BJ (cell line): Measurements from ENCODE around the gene CCR3. TPM values are rescaled to one million over a fixed set of nuclear protein-coding genes. Genes with fewer than 3 reads are reported as not detected.

Experiments
- CTCF ChIA-PET: fragments of 350-600 bp; formaldehyde crosslinking; extraction: SDS; loops from one replicate; lab custom pipeline; 2021; ENCODE audit warnings: antibody characterized with exemption, inconsistent platforms; lab: Yijun Ruan, JAX
- POLR2A ChIA-PET: fragments of 300-600 bp; sonication (Branson Sonifier 250); formaldehyde crosslinking; extraction: SDS; loops from one replicate; lab custom pipeline; 2021; ENCODE audit warnings: antibody characterized with exemption; lab: Charles Lee
- DNase-seq: peaks from one replicate; pipeline ENCODE4 v3.0.0-alpha.2; 2011; ENCODE audit warnings: low read depth
- H3K27me3 ChIP-seq: 2 replicates; pipeline ENCODE4 v1.6.0; 2011; ENCODE audit warnings: low read length; ENCODE audit not compliant: control insufficient read depth, insufficient read depth
- H3K36me3 ChIP-seq: 2 replicates; pipeline ENCODE4 v1.5.1; 2011; ENCODE audit warnings: low read length; ENCODE audit not compliant: control insufficient read depth, insufficient read depth
- H3K4me3 ChIP-seq: 2 replicates; pipeline ENCODE4 v1.5.1; 2011; ENCODE audit warnings: low read depth, mild to moderate bottlenecking, control low read depth, low read length
- CTCF ChIP-seq: IDR thresholded peaks from 2 replicates; pipeline ENCODE4 v1.5.1; 2011; ENCODE audit warnings: low read depth, mild to moderate bottlenecking, control low read depth, inconsistent platforms, low read length, moderate library complexity; ENCODE audit not compliant: insufficient read depth
- polyA plus RNA-seq: library from polyadenylated mRNA; depleted of rRNA; stranded (reverse); fragments of >200 nt; gene quantifications from 2 replicates; pipeline ENCODE4 v1.2.3, GENCODE V29; 2011

Gene CCR3
- polyA plus RNA-seq, 1 experiment = not detected

GRCh38 chr3:46280105-46280797 is 38.0 kb downstream of the CCR3 start:
- CTCF ChIA-PET = interaction anchor here (1.1 kb wide), 1 partner anchor 98 kb away, joined by 3 read pairs; no protein-coding TSS in a partner anchor
- no peaks in the 10 kb centered on the region for H3K27me3 ChIP-seq

GRCh38 chr3:46281551-46281950 is 39.3 kb downstream of the CCR3 start:
- no peaks in the 10 kb centered on the region for H3K27me3 ChIP-seq
- CTCF ChIA-PET = no interaction called here
- POLR2A ChIA-PET = no interaction called here
- H3K4me3 ChIP-seq = no peak overlapping the region
- DNase-seq = no peak
- no peak for TF ChIP-seq CTCF
- no peaks in the 10 kb centered on the region for H3K36me3 ChIP-seq

More at GRCh38 chr3:46280105-46280797, 38.0 kb downstream of the CCR3 start:
- DNase-seq = no peak
- POLR2A ChIA-PET = no interaction called here
- TF ChIP-seq CTCF = no peak
- Histone ChIP-seq H3K36me3 (no peaks in the 10 kb centered on the region), H3K4me3 (no peak overlapping the region)

GRCh38 chr3:46282041-46282440 is 39.8 kb downstream of the CCR3 start:
- DNase-seq = no peak
- POLR2A ChIA-PET = no interaction called here
- Histone ChIP-seq H3K4me3 (no peak overlapping the region), H3K36me3 (no peaks in the 10 kb centered on the region), H3K27me3 (no peaks in the 10 kb centered on the region)
- CTCF ChIA-PET = no interaction called here
- TF ChIP-seq CTCF = no peak

- DNase-seq = no peak
- ChIA-PET CTCF (no interaction called here), POLR2A (no interaction called here)
- Histone ChIP-seq H3K36me3 (no peaks in the 10 kb centered on the region), H3K4me3 (no peak overlapping the region), H3K27me3 (no peaks in the 10 kb centered on the region)
- no peak for TF ChIP-seq CTCF
Observed at GRCh38 chr3:46282696-46283095, 40.4 kb downstream of the CCR3 start.

DNA sequence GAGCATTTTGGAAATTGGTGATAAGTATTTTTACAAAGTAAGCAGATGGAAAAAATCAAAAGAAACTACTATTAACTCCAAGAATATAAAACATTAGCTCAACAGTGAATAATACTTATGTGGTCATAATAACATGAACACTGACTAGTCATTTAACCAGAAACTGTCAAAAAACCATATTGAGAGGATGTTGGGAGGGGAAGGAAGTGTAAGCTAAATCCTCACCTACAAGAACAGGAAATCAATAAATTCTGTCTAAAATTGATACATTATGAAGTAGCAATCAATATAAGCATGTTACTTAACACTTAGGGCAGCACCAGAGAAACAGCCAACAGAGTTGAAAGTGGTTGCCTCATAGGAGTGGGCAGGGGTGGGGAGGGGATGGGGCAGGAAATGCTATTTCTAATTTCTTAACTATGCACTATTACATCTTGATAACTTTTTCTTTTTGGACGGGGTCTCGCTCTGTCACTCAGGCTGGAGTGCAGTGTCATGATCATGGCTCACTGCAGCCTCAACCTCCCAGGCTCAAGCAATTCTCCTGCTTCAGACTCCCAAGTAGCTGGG is 41.7 kb downstream of the CCR3 start:
- CTCF ChIA-PET = interaction anchor here (1.1 kb wide), 1 partner anchor 11 kb away, joined by 3 read pairs; no protein-coding TSS in a partner anchor
- Histone ChIP-seq H3K36me3 (no peaks in the 10 kb centered on the region), H3K4me3 (no peak overlapping the region), H3K27me3 (no peaks in the 10 kb centered on the region)
- POLR2A ChIA-PET = no interaction called here
- DNase-seq = no peak
- TF ChIP-seq CTCF = no peak
